H1 (cell line): ENCODE data around the gene TIMP3. TPM values are rescaled to one million over a fixed set of nuclear protein-coding genes. Genes with fewer than 3 reads are reported as not detected.

ENCODE experiments used
- CTCF ChIA-PET: fragments of 300-600 bp; sonication (Branson Sonifier 250); formaldehyde crosslinking; loops from one replicate; lab custom pipeline; 2021; ENCODE audit not compliant: partially characterized antibody; lab: Charles Lee
- POLR2A ChIA-PET: fragments of 300-600 bp; sonication (Branson Sonifier 250); formaldehyde crosslinking; loops from one replicate; lab custom pipeline; 2021; ENCODE audit warnings: inconsistent platforms; ENCODE audit not compliant: partially characterized antibody; lab: Charles Lee
- DNase-seq, 2 experiments: peaks; one replicate each; pipeline versions ENCODE4 v3.0.0 to v3.0.0-alpha.2; 2010 to 2022; ENCODE audit warnings: low spot score in 2 of 2, low read depth in 1 of 2, mixed read lengths in 1 of 2
- FAIRE-seq: peaks from 2 replicates; lab custom pipeline; 2011; peaks lifted over from hg19 to GRCh38; lab: Jason Lieb, UNC
- H2AFZ ChIP-seq: 2 replicates; pipeline ENCODE4 v1.8.1; 2012; ENCODE audit warnings: low read length, inconsistent platforms
- H2AK5ac ChIP-seq: 2 replicates; pipeline ENCODE4 v1.6.1; 2013; ENCODE audit warnings: low read depth, low read length
- H2BK120ac ChIP-seq: replicated peaks from 2 replicates; pipeline ENCODE3; 2013; ENCODE audit warnings: low read depth, low read length, inconsistent platforms
- H2BK12ac ChIP-seq: 2 replicates; pipeline ENCODE4 v1.6.1; 2013; ENCODE audit warnings: low read depth, low read length
- H2BK15ac ChIP-seq: 2 replicates; pipeline ENCODE4 v1.6.1; 2013; ENCODE audit warnings: low read length
- H2BK20ac ChIP-seq: 2 replicates; pipeline ENCODE4 v1.6.1; 2013; ENCODE audit warnings: low read length
- H2BK5ac ChIP-seq: 2 replicates; pipeline ENCODE4 v1.6.1; 2013; ENCODE audit warnings: low read depth, low read length
- H3K14ac ChIP-seq: 2 replicates; pipeline ENCODE4 v1.6.1; 2013; ENCODE audit warnings: inconsistent platforms; ENCODE audit not compliant: insufficient read length
- H3K18ac ChIP-seq: 2 replicates; pipeline ENCODE4 v1.6.1; 2013; ENCODE audit warnings: low read length; ENCODE audit errors: extremely low read depth
- H3K23ac ChIP-seq: 2 replicates; pipeline ENCODE4 v1.6.1; 2013; ENCODE audit warnings: inconsistent platforms; ENCODE audit not compliant: insufficient read length
- H3K23me2 ChIP-seq: 2 replicates; pipeline ENCODE4 v1.6.1; 2013; ENCODE audit warnings: low read depth, low read length
- H3K27ac ChIP-seq: 2 replicates; pipeline ENCODE4 v1.6.1; 2011; ENCODE audit warnings: low read depth, low read length, inconsistent platforms
- H3K27me3 ChIP-seq, 4 experiments: replicated peaks in 1 of 4; 1 replicate in 1 of 4; 2 replicates in 3 of 4; pipeline versions ENCODE4 v1.6.1 to v1.8.1; 2011 to 2013; ENCODE audit warnings: low read length in 3 of 4, mild to moderate bottlenecking in 3 of 4, inconsistent platforms in 2 of 4, mixed read lengths in 2 of 4, moderate library complexity in 1 of 4; ENCODE audit not compliant: control insufficient read depth in 3 of 4, insufficient read depth in 3 of 4; ENCODE audit errors: extremely low read depth in 1 of 4
- H3K36me3 ChIP-seq, 4 experiments: 2 replicates each; pipeline versions ENCODE4 v1.6.1 to v1.8.1; 2011 to 2013; ENCODE audit warnings: mild to moderate bottlenecking in 4 of 4, low read length in 3 of 4, moderate library complexity in 2 of 4, control low read depth in 1 of 4, inconsistent platforms in 1 of 4; ENCODE audit not compliant: insufficient read depth in 4 of 4, control insufficient read depth in 2 of 4
- H3K4ac ChIP-seq: replicated peaks from 2 replicates; pipeline ENCODE3; 2013; ENCODE audit warnings: low read length, low read depth, mixed read lengths, inconsistent platforms; ENCODE audit not compliant: insufficient read length
- H3K4me1 ChIP-seq, 4 experiments: replicated peaks in 1 of 4; 1 replicate in 1 of 4; 2 replicates in 3 of 4; pipeline versions ENCODE4 v1.6.1 to v1.8.1; 2011 to 2013; ENCODE audit warnings: low read length in 3 of 4, inconsistent platforms in 2 of 4, mixed read lengths in 1 of 4; ENCODE audit not compliant: insufficient read depth in 4 of 4, control insufficient read depth in 3 of 4
- H3K4me2 ChIP-seq, 2 experiments: 2 replicates each; pipeline versions ENCODE4 v1.6.1 to v1.8.1; 2011 to 2013; ENCODE audit warnings: low read depth in 2 of 2, low read length in 2 of 2, control low read depth in 1 of 2, inconsistent platforms in 1 of 2, mild to moderate bottlenecking in 1 of 2; ENCODE audit not compliant: insufficient read depth in 1 of 2
- H3K4me3 ChIP-seq, 4 experiments: fragments of 200-600, 300-600 bp in 1 of 4; sonication (generic), shearing (Covaris generic), sonication (Bioruptor Twin) in 1 of 4; 2 replicates each; pipeline versions ENCODE4 v1.5.1 to v1.8.1; 2011 to 2016; ENCODE audit warnings: low read length in 4 of 4, low read depth in 3 of 4, control low read depth in 2 of 4, inconsistent platforms in 2 of 4, mild to moderate bottlenecking in 2 of 4, mixed read lengths in 1 of 4, moderate library complexity in 1 of 4; ENCODE audit not compliant: insufficient read depth in 2 of 4; ENCODE audit errors: extremely low read depth in 1 of 4
- H3K56ac ChIP-seq: replicated peaks from 2 replicates; pipeline ENCODE3; 2013; ENCODE audit warnings: low read depth, mild to moderate bottlenecking, mixed read lengths, low read length, inconsistent platforms; ENCODE audit not compliant: insufficient read length
- H3K79me1 ChIP-seq: 2 replicates; pipeline ENCODE4 v1.6.1; 2013; ENCODE audit warnings: low read depth, low read length, control low read depth
- H3K79me2 ChIP-seq, 2 experiments: 2 replicates each; pipeline versions ENCODE4 v1.6.1 to v1.8.1; 2012 to 2013; ENCODE audit warnings: low read length in 2 of 2, mild to moderate bottlenecking in 2 of 2, inconsistent platforms in 1 of 2; ENCODE audit not compliant: insufficient read depth in 2 of 2, control insufficient read depth in 1 of 2
- H3K9ac ChIP-seq, 4 experiments: replicated peaks in 1 of 4; 1 replicate in 1 of 4; 2 replicates in 3 of 4; pipeline versions ENCODE4 v1.6.1 to v1.8.1; 2011 to 2013; ENCODE audit warnings: low read depth in 3 of 4, low read length in 3 of 4, control low read depth in 2 of 4, mild to moderate bottlenecking in 2 of 4, moderate library complexity in 2 of 4, inconsistent platforms in 1 of 4; ENCODE audit errors: extremely low read depth in 1 of 4
- H3K9me3 ChIP-seq, 2 experiments: 2 replicates each; pipeline versions ENCODE4 v1.6.1 to v1.8.1; 2012 to 2013; ENCODE audit warnings: mild to moderate bottlenecking in 2 of 2, moderate library complexity in 2 of 2, control low read depth in 1 of 2, inconsistent platforms in 1 of 2, low read depth in 1 of 2, low read length in 1 of 2, mixed read lengths in 1 of 2; ENCODE audit not compliant: insufficient read depth in 2 of 2
- H4K20me1 ChIP-seq, 2 experiments: replicated peaks in 1 of 2; 2 replicates each; pipeline versions ENCODE3 to v1.8.1; 2011 to 2013; ENCODE audit warnings: inconsistent platforms in 2 of 2, low read length in 2 of 2, mild to moderate bottlenecking in 1 of 2; ENCODE audit not compliant: insufficient read depth in 2 of 2, control insufficient read depth in 1 of 2
- H4K5ac ChIP-seq: 2 replicates; pipeline ENCODE4 v1.6.1; 2013; ENCODE audit warnings: low read length, low read depth, mixed read lengths, inconsistent platforms; ENCODE audit not compliant: insufficient read length
- H4K8ac ChIP-seq: 2 replicates; pipeline ENCODE4 v1.8.0; 2013; ENCODE audit warnings: mild to moderate bottlenecking, moderate library complexity, low read length, inconsistent platforms; ENCODE audit not compliant: insufficient read depth; ENCODE audit errors: extremely low read depth
- H4K91ac ChIP-seq: replicated peaks from 2 replicates; pipeline ENCODE3; 2013; ENCODE audit warnings: low read length, mixed read lengths, inconsistent platforms; ENCODE audit not compliant: insufficient read length
- KDM1A ChIP-seq: fragments of 200-600, 300-600 bp; sonication (generic); IDR thresholded peaks from 2 replicates; pipeline ENCODE4 v1.7.1; 2016; ENCODE audit warnings: mild to moderate bottlenecking, low read length, borderline replicate concordance
- SIX5 ChIP-seq: IDR thresholded peaks from 2 replicates; pipeline ENCODE4 v1.6.1; 2011; ENCODE audit warnings: mild to moderate bottlenecking, low read depth, low read length
- WGBS, 2 experiments: shearing (Covaris generic) in 1 of 2; methylation state at CpG; one replicate each; pipeline versions ENCODE4 v1.1.6 to v1.1.7; 2013 to 2015; ENCODE audit warnings: low lambda C conversion rate in 2 of 2, mixed read lengths in 2 of 2, inconsistent platforms in 1 of 2, low coverage in 1 of 2, missing lambda C conversion rate in 1 of 2; ENCODE audit not compliant: insufficient replicate concordance in 2 of 2, insufficient coverage in 1 of 2, insufficient read length in 1 of 2; ENCODE audit errors: extremely low coverage in 1 of 2, missing lambda C conversion rate in 1 of 2; 5-methylcytosine and 5-hydroxymethylcytosine counted together
- polyA plus RNA-seq, 7 experiments: library from polyadenylated mRNA; depleted of rRNA in 3 of 7; stranded (reverse) in 5 of 7; unstranded in 2 of 7; fragments of >200 nt in 5 of 7; fragments of 200-250 nt in 2 of 7; gene quantifications; 1 replicate in 5 of 7; 2 replicates in 1 of 7; 4 replicates in 1 of 7; pipeline versions ENCODE4 v1.2.1 to v1.2.3, GENCODE V29; 2011 to 2013; ENCODE audit warnings: missing spikeins in 2 of 7, mixed read lengths in 2 of 7
- total RNA-seq: library from RNA; stranded (reverse); fragmentation: NEBNext Ultra II Directional; extraction: Animal tissue kit (Norgen Biotek cat#: 25700); gene quantifications from 2 replicates; pipeline ENCODE4 v1.2.1, GENCODE V29; 2021

Gene TIMP3
- total and polyA plus RNA-seq, 2 of the 8 experiments (the other 6 are each of a cell fraction or from before 2014, with no cell fraction given): 1.3 to 4.7 TPM

DNA sequence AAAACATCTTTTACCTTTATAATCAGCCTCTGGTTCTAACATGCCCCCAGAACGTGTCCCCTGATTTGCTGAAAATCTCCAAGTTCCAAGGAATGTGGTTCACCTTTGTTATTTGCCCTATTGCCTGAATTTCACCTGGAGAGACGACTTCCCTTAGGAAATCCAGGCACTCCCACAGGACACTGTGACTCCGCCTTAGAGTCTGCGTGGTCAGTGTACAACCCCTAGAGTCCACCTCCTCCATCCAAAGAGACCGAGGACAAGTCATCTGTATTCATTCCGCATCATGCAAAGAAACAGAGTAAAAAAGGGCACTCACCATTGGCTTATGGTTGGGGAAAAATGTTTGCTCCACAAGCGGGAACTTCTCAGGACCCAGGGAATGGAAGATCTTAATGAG is 63.1 kb downstream of the TIMP3 start:
- Histone ChIP-seq H4K5ac (no peak overlapping the region), H4K20me1 (peaks cover 0 to 4% of the 10 kb centered on the region in 2 experiments), H3K23me2 (0 out of 2 replicates have a peak, but pooled peaks cover 2% of the 10 kb centered on the region), H3K27me3 (no peaks in the 10 kb centered on the region), H3K27ac (no peak overlapping the region), H3K56ac (no peak overlapping the region), H4K91ac (no peak overlapping the region), H3K79me1 (no peaks in the 10 kb centered on the region), H3K79me2 (no peaks in the 10 kb centered on the region), H3K9ac (no peak overlapping the region), H2BK15ac (no peak overlapping the region), H2AFZ (no peak overlapping the region), H2BK120ac (no peak overlapping the region), H3K4me1 (no peaks in the 10 kb centered on the region), H2BK12ac (no peak overlapping the region), H3K14ac (no peak overlapping the region), H2AK5ac (no peak overlapping the region), H3K9me3 (no peaks in the 10 kb centered on the region), H3K18ac (no peak overlapping the region), H3K36me3 (peaks cover 2 to 49% (median 15%) of the 10 kb centered on the region in 4 experiments; a peak in 5 of 8 replicates), H4K8ac (no peak overlapping the region), H3K4me2 (no peak overlapping the region), H3K23ac (no peak overlapping the region), H3K4ac (no peak overlapping the region), H2BK20ac (no peak overlapping the region), H3K4me3 (no peak overlapping the region), H2BK5ac (no peak overlapping the region)
- TF ChIP-seq KDM1A (no peak), SIX5 (no peak)
- DNase-seq (no peak), FAIRE-seq (no peak)
- POLR2A ChIA-PET: interaction anchor here (1.1 kb wide), 1 partner anchor 15 kb away, joined by 3 read pairs; no protein-coding TSS in a partner anchor
- 91% methylated on average over 7 of the region's 7 CpGs; no CpG with 5 or more reads in 1 of the 2 experiments for WGBS, 2 experiments
- CTCF ChIA-PET: interaction anchor here (0.9 to 1.1 kb wide), 4 partner anchors 28 to 277 kb away, joined by 3 to 4 read pairs (median 4); no protein-coding TSS in a partner anchor
